H1 (cell line): Measurements from ENCODE around the gene UBXN1. TPM values are rescaled to one million over a fixed set of nuclear protein-coding genes. Genes with fewer than 3 reads are reported as not detected.

Source experiments
- CTCF ChIA-PET: fragments of 300-600 bp; sonication (Branson Sonifier 250); formaldehyde crosslinking; loops from one replicate; lab custom pipeline; 2021; ENCODE audit not compliant: partially characterized antibody; lab: Charles Lee
- POLR2A ChIA-PET: fragments of 300-600 bp; sonication (Branson Sonifier 250); formaldehyde crosslinking; loops from one replicate; lab custom pipeline; 2021; ENCODE audit warnings: inconsistent platforms; ENCODE audit not compliant: partially characterized antibody; lab: Charles Lee
- DNase-seq, 2 experiments: peaks; one replicate each; pipeline versions ENCODE4 v3.0.0 to v3.0.0-alpha.2; 2010 to 2022; ENCODE audit warnings: low spot score in 2 of 2, low read depth in 1 of 2, mixed read lengths in 1 of 2
- FAIRE-seq: peaks from 2 replicates; lab custom pipeline; 2011; peaks lifted over from hg19 to GRCh38; lab: Jason Lieb, UNC
- H2AFZ ChIP-seq: 2 replicates; pipeline ENCODE4 v1.8.1; 2012; ENCODE audit warnings: low read length, inconsistent platforms
- H2AK5ac ChIP-seq: 2 replicates; pipeline ENCODE4 v1.6.1; 2013; ENCODE audit warnings: low read depth, low read length
- H2BK120ac ChIP-seq: replicated peaks from 2 replicates; pipeline ENCODE3; 2013; ENCODE audit warnings: low read depth, low read length, inconsistent platforms
- H2BK12ac ChIP-seq: 2 replicates; pipeline ENCODE4 v1.6.1; 2013; ENCODE audit warnings: low read depth, low read length
- H2BK15ac ChIP-seq: 2 replicates; pipeline ENCODE4 v1.6.1; 2013; ENCODE audit warnings: low read length
- H2BK20ac ChIP-seq: 2 replicates; pipeline ENCODE4 v1.6.1; 2013; ENCODE audit warnings: low read length
- H2BK5ac ChIP-seq: 2 replicates; pipeline ENCODE4 v1.6.1; 2013; ENCODE audit warnings: low read depth, low read length
- H3K14ac ChIP-seq: 2 replicates; pipeline ENCODE4 v1.6.1; 2013; ENCODE audit warnings: inconsistent platforms; ENCODE audit not compliant: insufficient read length
- H3K18ac ChIP-seq: 2 replicates; pipeline ENCODE4 v1.6.1; 2013; ENCODE audit warnings: low read length; ENCODE audit errors: extremely low read depth
- H3K23ac ChIP-seq: 2 replicates; pipeline ENCODE4 v1.6.1; 2013; ENCODE audit warnings: inconsistent platforms; ENCODE audit not compliant: insufficient read length
- H3K23me2 ChIP-seq: 2 replicates; pipeline ENCODE4 v1.6.1; 2013; ENCODE audit warnings: low read depth, low read length
- H3K27ac ChIP-seq: 2 replicates; pipeline ENCODE4 v1.6.1; 2011; ENCODE audit warnings: low read depth, low read length, inconsistent platforms
- H3K27me3 ChIP-seq, 4 experiments: replicated peaks in 1 of 4; 1 replicate in 1 of 4; 2 replicates in 3 of 4; pipeline versions ENCODE4 v1.6.1 to v1.8.1; 2011 to 2013; ENCODE audit warnings: low read length in 3 of 4, mild to moderate bottlenecking in 3 of 4, inconsistent platforms in 2 of 4, mixed read lengths in 2 of 4, moderate library complexity in 1 of 4; ENCODE audit not compliant: control insufficient read depth in 3 of 4, insufficient read depth in 3 of 4; ENCODE audit errors: extremely low read depth in 1 of 4
- H3K36me3 ChIP-seq, 4 experiments: 2 replicates each; pipeline versions ENCODE4 v1.6.1 to v1.8.1; 2011 to 2013; ENCODE audit warnings: mild to moderate bottlenecking in 4 of 4, low read length in 3 of 4, moderate library complexity in 2 of 4, control low read depth in 1 of 4, inconsistent platforms in 1 of 4; ENCODE audit not compliant: insufficient read depth in 4 of 4, control insufficient read depth in 2 of 4
- H3K4ac ChIP-seq: replicated peaks from 2 replicates; pipeline ENCODE3; 2013; ENCODE audit warnings: low read length, low read depth, mixed read lengths, inconsistent platforms; ENCODE audit not compliant: insufficient read length
- H3K4me1 ChIP-seq, 4 experiments: replicated peaks in 1 of 4; 1 replicate in 1 of 4; 2 replicates in 3 of 4; pipeline versions ENCODE4 v1.6.1 to v1.8.1; 2011 to 2013; ENCODE audit warnings: low read length in 3 of 4, inconsistent platforms in 2 of 4, mixed read lengths in 1 of 4; ENCODE audit not compliant: insufficient read depth in 4 of 4, control insufficient read depth in 3 of 4
- H3K4me2 ChIP-seq, 2 experiments: 2 replicates each; pipeline versions ENCODE4 v1.6.1 to v1.8.1; 2011 to 2013; ENCODE audit warnings: low read depth in 2 of 2, low read length in 2 of 2, control low read depth in 1 of 2, inconsistent platforms in 1 of 2, mild to moderate bottlenecking in 1 of 2; ENCODE audit not compliant: insufficient read depth in 1 of 2
- H3K4me3 ChIP-seq, 4 experiments: fragments of 200-600, 300-600 bp in 1 of 4; sonication (generic), shearing (Covaris generic), sonication (Bioruptor Twin) in 1 of 4; 2 replicates each; pipeline versions ENCODE4 v1.5.1 to v1.8.1; 2011 to 2016; ENCODE audit warnings: low read length in 4 of 4, low read depth in 3 of 4, control low read depth in 2 of 4, inconsistent platforms in 2 of 4, mild to moderate bottlenecking in 2 of 4, mixed read lengths in 1 of 4, moderate library complexity in 1 of 4; ENCODE audit not compliant: insufficient read depth in 2 of 4; ENCODE audit errors: extremely low read depth in 1 of 4
- H3K56ac ChIP-seq: replicated peaks from 2 replicates; pipeline ENCODE3; 2013; ENCODE audit warnings: low read depth, mild to moderate bottlenecking, mixed read lengths, low read length, inconsistent platforms; ENCODE audit not compliant: insufficient read length
- H3K79me1 ChIP-seq: 2 replicates; pipeline ENCODE4 v1.6.1; 2013; ENCODE audit warnings: low read depth, low read length, control low read depth
- H3K79me2 ChIP-seq, 2 experiments: 2 replicates each; pipeline versions ENCODE4 v1.6.1 to v1.8.1; 2012 to 2013; ENCODE audit warnings: low read length in 2 of 2, mild to moderate bottlenecking in 2 of 2, inconsistent platforms in 1 of 2; ENCODE audit not compliant: insufficient read depth in 2 of 2, control insufficient read depth in 1 of 2
- H3K9ac ChIP-seq, 4 experiments: replicated peaks in 1 of 4; 1 replicate in 1 of 4; 2 replicates in 3 of 4; pipeline versions ENCODE4 v1.6.1 to v1.8.1; 2011 to 2013; ENCODE audit warnings: low read depth in 3 of 4, low read length in 3 of 4, control low read depth in 2 of 4, mild to moderate bottlenecking in 2 of 4, moderate library complexity in 2 of 4, inconsistent platforms in 1 of 4; ENCODE audit errors: extremely low read depth in 1 of 4
- H3K9me3 ChIP-seq, 2 experiments: 2 replicates each; pipeline versions ENCODE4 v1.6.1 to v1.8.1; 2012 to 2013; ENCODE audit warnings: mild to moderate bottlenecking in 2 of 2, moderate library complexity in 2 of 2, control low read depth in 1 of 2, inconsistent platforms in 1 of 2, low read depth in 1 of 2, low read length in 1 of 2, mixed read lengths in 1 of 2; ENCODE audit not compliant: insufficient read depth in 2 of 2
- H4K20me1 ChIP-seq, 2 experiments: replicated peaks in 1 of 2; 2 replicates each; pipeline versions ENCODE3 to v1.8.1; 2011 to 2013; ENCODE audit warnings: inconsistent platforms in 2 of 2, low read length in 2 of 2, mild to moderate bottlenecking in 1 of 2; ENCODE audit not compliant: insufficient read depth in 2 of 2, control insufficient read depth in 1 of 2
- H4K5ac ChIP-seq: 2 replicates; pipeline ENCODE4 v1.6.1; 2013; ENCODE audit warnings: low read length, low read depth, mixed read lengths, inconsistent platforms; ENCODE audit not compliant: insufficient read length
- H4K8ac ChIP-seq: 2 replicates; pipeline ENCODE4 v1.8.0; 2013; ENCODE audit warnings: mild to moderate bottlenecking, moderate library complexity, low read length, inconsistent platforms; ENCODE audit not compliant: insufficient read depth; ENCODE audit errors: extremely low read depth
- H4K91ac ChIP-seq: replicated peaks from 2 replicates; pipeline ENCODE3; 2013; ENCODE audit warnings: low read length, mixed read lengths, inconsistent platforms; ENCODE audit not compliant: insufficient read length
- BRCA1 ChIP-seq: IDR thresholded peaks from 2 replicates; pipeline ENCODE4 v1.6.1; 2012; ENCODE audit warnings: low read depth, low read length, improper control_type of control experiment
- CBX8 ChIP-seq: fragments of 300-800, 300-1000 bp; sonication (generic); IDR thresholded peaks from 2 replicates; pipeline ENCODE4 v1.7.1; 2016; ENCODE audit warnings: low read depth, low read length, borderline replicate concordance
- CHD2 ChIP-seq: IDR thresholded peaks from 2 replicates; pipeline ENCODE4 v1.6.1; 2012; ENCODE audit warnings: low read length, improper control_type of control experiment
- POLR2AphosphoS5 ChIP-seq: IDR thresholded peaks from 2 replicates; pipeline ENCODE4 v1.6.1; 2011; ENCODE audit warnings: low read depth, low read length
- WGBS, 2 experiments: shearing (Covaris generic) in 1 of 2; methylation state at CpG; one replicate each; pipeline versions ENCODE4 v1.1.6 to v1.1.7; 2013 to 2015; ENCODE audit warnings: low lambda C conversion rate in 2 of 2, mixed read lengths in 2 of 2, inconsistent platforms in 1 of 2, low coverage in 1 of 2, missing lambda C conversion rate in 1 of 2; ENCODE audit not compliant: insufficient replicate concordance in 2 of 2, insufficient coverage in 1 of 2, insufficient read length in 1 of 2; ENCODE audit errors: extremely low coverage in 1 of 2, missing lambda C conversion rate in 1 of 2; 5-methylcytosine and 5-hydroxymethylcytosine counted together
- polyA plus RNA-seq, 7 experiments: library from polyadenylated mRNA; depleted of rRNA in 3 of 7; stranded (reverse) in 5 of 7; unstranded in 2 of 7; fragments of >200 nt in 5 of 7; fragments of 200-250 nt in 2 of 7; gene quantifications; 1 replicate in 5 of 7; 2 replicates in 1 of 7; 4 replicates in 1 of 7; pipeline versions ENCODE4 v1.2.1 to v1.2.3, GENCODE V29; 2011 to 2013; ENCODE audit warnings: missing spikeins in 2 of 7, mixed read lengths in 2 of 7
- total RNA-seq: library from RNA; stranded (reverse); fragmentation: NEBNext Ultra II Directional; extraction: Animal tissue kit (Norgen Biotek cat#: 25700); gene quantifications from 2 replicates; pipeline ENCODE4 v1.2.1, GENCODE V29; 2021

UBXN1 gene
- total and polyA plus RNA-seq, 2 of the 8 experiments (the other 6 are each of a cell fraction or from before 2014, with no cell fraction given), result 78.6 to 114 TPM

- peaks cover 3 to 18% of the 10 kb centered on the region in 2 experiments for H4K20me1 ChIP-seq
- peak overlapping the region; percentile 89 for H4K91ac ChIP-seq
- H3K4ac ChIP-seq, result peak overlapping the region; percentile 92
- peak overlapping the region; percentile 71 to 99 (median 90) for H3K4me3 ChIP-seq
- H3K14ac ChIP-seq, result no peak overlapping the region
- no peak overlapping the region for H3K56ac ChIP-seq
- H4K8ac ChIP-seq, result peak overlapping the region; percentile 98; the same call in 1 of the 2 replicates
- H4K5ac ChIP-seq, result peak overlapping the region; percentile 53
- 0 out of 2 replicates have a peak overlapping the region, but pooled peaks have one; percentile 2 for H2BK12ac ChIP-seq
- H3K79me2 ChIP-seq, result peaks cover 7 to 44% of the 10 kb centered on the region in 2 experiments
- no peaks in the 10 kb centered on the region; a peak in 2 of 7 replicates for H3K4me1 ChIP-seq
- no peak for DNase-seq
- H3K23me2 ChIP-seq, result peaks cover 5% of the 10 kb centered on the region; the same call in 1 of the 2 replicates
- peak overlapping the region; percentile 76 to 97 (median 94) for H3K9ac ChIP-seq
- H3K27me3 ChIP-seq, result no peaks in the 10 kb centered on the region
- no peak overlapping the region for H2AFZ ChIP-seq
- peak overlapping the region; percentile 78 to 81 for H3K4me2 ChIP-seq
- H3K18ac ChIP-seq, result no peak overlapping the region; the same call in 1 of the 2 replicates
- H3K36me3 ChIP-seq, result peaks cover 0 to 28% (median 7%) of the 10 kb centered on the region in 4 experiments; a peak in 6 of 8 replicates
- H2AK5ac ChIP-seq, result no peak overlapping the region
- H2BK5ac ChIP-seq, result peak overlapping the region; percentile 79
- FAIRE-seq, result no peak
- no peaks in the 10 kb centered on the region for H3K9me3 ChIP-seq
- no peak overlapping the region for H3K23ac ChIP-seq
- ChIA-PET CTCF (interaction anchor here (0.6 to 1.4 kb wide), 7 partner anchors 9 to 1289 kb away, joined by 3 to 12 read pairs (median 3); partner anchors contain the start of genes C11orf98 and CSKMT), POLR2A (interaction anchor here (0.5 to 50.4 kb wide), 15 partner anchors 8 to 196 kb away, joined by 3 to 2041 read pairs (median 6); partner anchors contain the start of genes B3GAT3, BSCL2, C11orf98 and CSKMT)
- H3K27ac ChIP-seq, result peak overlapping the region; percentile 90; the same call in 1 of the 2 replicates
- no peak overlapping the region for H2BK20ac ChIP-seq
- H2BK120ac ChIP-seq, result no peak overlapping the region
- 39% methylated on average over 11 of the region's 11 CpGs; no CpG with 5 or more reads in 1 of the 2 experiments for WGBS, 2 experiments
- no peak overlapping the region for H2BK15ac ChIP-seq
- H3K79me1 ChIP-seq, result peaks cover 10% of the 10 kb centered on the region
- TF ChIP-seq CHD2 (no peak), POLR2AphosphoS5 (no peak), CBX8 (no peak), BRCA1 (no peak)
Observed at GRCh38 chr11:62645671-62645945, 33.3 kb downstream of the UBXN1 start.
